Measurements from ENCODE around the gene SLC1A6.
A peak's percentile ranks its signal among the peaks of the same experiment; 100 is the strongest.

SLC1A6 gene

GRCh38 chr19:15015946-15016542 lies 36.4 kb upstream of the SLC1A6 start:
- no peaks in the 10 kb centered on the region for H3K4me1 Mint-ChIP-seq
- peaks cover 40% of the 10 kb centered on the region for H3K27me3 Mint-ChIP-seq (ENCODE audit: low read depth, poor library complexity)
- H3K9me3 Mint-ChIP-seq = peaks cover 40% of the 10 kb centered on the region
- TF ChIP-seq, protein P1, sequence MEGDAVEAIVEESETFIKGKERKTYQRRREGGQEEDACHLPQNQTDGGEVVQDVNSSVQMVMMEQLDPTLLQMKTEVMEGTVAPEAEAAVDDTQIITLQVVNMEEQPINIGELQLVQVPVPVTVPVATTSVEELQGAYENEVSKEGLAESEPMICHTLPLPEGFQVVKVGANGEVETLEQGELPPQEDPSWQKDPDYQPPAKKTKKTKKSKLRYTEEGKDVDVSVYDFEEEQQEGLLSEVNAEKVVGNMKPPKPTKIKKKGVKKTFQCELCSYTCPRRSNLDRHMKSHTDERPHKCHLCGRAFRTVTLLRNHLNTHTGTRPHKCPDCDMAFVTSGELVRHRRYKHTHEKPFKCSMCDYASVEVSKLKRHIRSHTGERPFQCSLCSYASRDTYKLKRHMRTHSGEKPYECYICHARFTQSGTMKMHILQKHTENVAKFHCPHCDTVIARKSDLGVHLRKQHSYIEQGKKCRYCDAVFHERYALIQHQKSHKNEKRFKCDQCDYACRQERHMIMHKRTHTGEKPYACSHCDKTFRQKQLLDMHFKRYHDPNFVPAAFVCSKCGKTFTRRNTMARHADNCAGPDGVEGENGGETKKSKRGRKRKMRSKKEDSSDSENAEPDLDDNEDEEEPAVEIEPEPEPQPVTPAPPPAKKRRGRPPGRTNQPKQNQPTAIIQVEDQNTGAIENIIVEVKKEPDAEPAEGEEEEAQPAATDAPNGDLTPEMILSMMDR (IDR thresholded peaks at IDR 0.05) = no peak
- H3K4me3 Mint-ChIP-seq = no peak overlapping the region
- peak; percentile 75 for DNase-seq
- no peak overlapping the region for H3K27ac Mint-ChIP-seq
- no peaks in the 10 kb centered on the region for H3K36me3 Mint-ChIP-seq (ENCODE audit: low read depth)

DNA sequence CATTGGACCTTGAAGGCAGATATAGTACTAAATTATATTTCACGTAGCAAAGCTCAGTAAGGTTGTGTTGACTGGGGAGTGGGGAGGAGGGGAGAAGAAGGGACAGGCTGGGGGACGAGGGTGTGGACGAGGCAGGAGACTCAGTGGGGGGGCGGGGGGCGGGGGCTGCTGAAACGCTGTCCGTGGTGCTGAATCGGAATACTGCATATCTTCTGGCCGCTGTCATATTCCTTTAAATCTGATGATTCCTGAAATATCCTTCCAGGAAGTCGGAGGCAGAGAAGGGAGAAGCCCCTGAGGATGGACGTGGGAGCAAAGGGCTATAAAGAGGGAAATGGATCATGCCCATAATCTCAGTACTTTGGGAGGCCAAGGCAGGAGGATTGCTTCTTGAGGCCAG lies 34.9 kb upstream of the SLC1A6 start:
- Mint-ChIP-seq H3K27ac (no peak overlapping the region), H3K4me1 (no peaks in the 10 kb centered on the region), H3K4me3 (no peak overlapping the region), H3K9me3 (peaks cover 50% of the 10 kb centered on the region), H3K36me3 (ENCODE audit: low read depth) (no peaks in the 10 kb centered on the region), H3K27me3 (ENCODE audit: low read depth, poor library complexity) (peaks cover 50% of the 10 kb centered on the region)
- DNase-seq = peak; percentile 22
- TF ChIP-seq, protein P1 (IDR thresholded peaks at IDR 0.05) = no peak

GRCh38 chr19:15010501-15011300 lies 31.0 kb upstream of the SLC1A6 start:
- DNase-seq = peak; percentile 14
- Mint-ChIP-seq H3K36me3 (ENCODE audit: low read depth) (no peaks in the 10 kb centered on the region), H3K4me1 (no peaks in the 10 kb centered on the region), H3K4me3 (no peak overlapping the region), H3K27ac (no peak overlapping the region), H3K27me3 (ENCODE audit: low read depth, poor library complexity) (peaks cover 59% of the 10 kb centered on the region), H3K9me3 (peaks cover 56% of the 10 kb centered on the region)
- TF ChIP-seq, protein P1 (IDR thresholded peaks at IDR 0.05) = no peak

GRCh38 chr19:15008308-15008707 lies 28.6 kb upstream of the SLC1A6 start:
- H3K36me3 Mint-ChIP-seq (ENCODE audit: low read depth) = no peaks in the 10 kb centered on the region
- DNase-seq = no peak
- no peak overlapping the region for H3K27ac Mint-ChIP-seq
- no peak overlapping the region for H3K4me3 Mint-ChIP-seq
- TF ChIP-seq, protein P1 (IDR thresholded peaks at IDR 0.05) = no peak
- peaks cover 57% of the 10 kb centered on the region for H3K9me3 Mint-ChIP-seq
- no peaks in the 10 kb centered on the region for H3K4me1 Mint-ChIP-seq
- peaks cover 55% of the 10 kb centered on the region for H3K27me3 Mint-ChIP-seq (ENCODE audit: low read depth, poor library complexity)

DNA sequence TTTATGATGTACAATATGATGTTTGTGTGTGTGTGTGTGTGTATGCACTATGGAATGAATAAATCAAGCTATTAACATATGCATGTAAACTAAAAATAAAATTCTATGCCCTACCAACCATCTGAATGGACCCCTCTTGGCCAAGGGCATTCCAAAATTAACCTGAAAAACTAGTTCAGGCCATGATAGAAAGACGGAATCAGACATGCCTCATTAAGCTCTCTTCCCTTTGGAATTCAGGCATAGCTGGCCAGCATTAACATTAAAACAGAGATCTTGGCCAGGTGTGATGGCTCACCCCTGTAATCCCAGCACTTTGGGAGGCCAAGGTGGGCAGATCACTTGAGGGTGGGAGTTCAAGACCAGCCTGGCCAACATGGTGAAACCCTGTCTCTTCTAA lies 18.3 kb upstream of the SLC1A6 start:
- no peak for DNase-seq
- Mint-ChIP-seq H3K27ac (no peak overlapping the region), H3K4me1 (no peaks in the 10 kb centered on the region), H3K4me3 (no peak overlapping the region), H3K27me3 (ENCODE audit: low read depth, poor library complexity) (peaks cover 22% of the 10 kb centered on the region), H3K36me3 (ENCODE audit: low read depth) (no peaks in the 10 kb centered on the region), H3K9me3 (peaks cover 33% of the 10 kb centered on the region)
- TF ChIP-seq, protein P1 (IDR thresholded peaks at IDR 0.05) = no peak
